HG03378 (cell line): ENCODE results near the gene IRF1.
A peak's percentile ranks its signal among the peaks of the same experiment; 100 is the strongest.

Experiments
- ATAC-seq: cut with Tn5 transposase; IDR thresholded peaks from one replicate; pipeline ENCODE4 v1.9.1; 2021; ENCODE audit warnings: mild to moderate bottlenecking, moderate library complexity; ENCODE audit not compliant: unreplicated experiment

Gene IRF1

GRCh38 chr5:132500931-132501628 is 10.5 kb upstream of the IRF1 start:
- ATAC-seq: no peak

GRCh38 chr5:132500244-132500930 is 9.8 kb upstream of the IRF1 start:
- ATAC-seq: no peak

GRCh38 chr5:132499440-132500243 is 9.1 kb upstream of the IRF1 start:
- no peak for ATAC-seq

GRCh38 chr5:132498686-132499271 is 8.2 kb upstream of the IRF1 start:
- ATAC-seq: no peak

GRCh38 chr5:132498152-132498551 is 7.6 kb upstream of the IRF1 start:
- ATAC-seq: no peak

GRCh38 chr5:132497488-132497997 is 7.0 kb upstream of the IRF1 start:
- no peak for ATAC-seq

GRCh38 chr5:132496631-132497487 is 6.3 kb upstream of the IRF1 start:
- ATAC-seq: no peak

GRCh38 chr5:132496191-132496630 is 5.6 kb upstream of the IRF1 start:
- ATAC-seq: peak; percentile 24

- ATAC-seq: no peak
Observed at GRCh38 chr5:132495667-132496190, 5.2 kb upstream of the IRF1 start.

- ATAC-seq: no peak
Observed at GRCh38 chr5:132493821-132494220, 3.2 kb upstream of the IRF1 start.

GRCh38 chr5:132493241-132493640 is 2.7 kb upstream of the IRF1 start:
- no peak for ATAC-seq

GRCh38 chr5:132492386-132493125 is 2.0 kb upstream of the IRF1 start:
- ATAC-seq: no peak

- peak; percentile 15 for ATAC-seq
Observed at GRCh38 chr5:132491368-132492364, 1.1 kb upstream of the IRF1 start.

GRCh38 chr5:132489871-132490483 is 596 bp downstream of the IRF1 start:
- ATAC-seq: peak; percentile 0

GRCh38 chr5:132489051-132489770 is 1.4 kb downstream of the IRF1 start:
- ATAC-seq: no peak

- no peak for ATAC-seq
Observed at GRCh38 chr5:132488590-132488989, 2.0 kb downstream of the IRF1 start.
